ENCODE results near the gene ZNF862.

The ZNF862 gene

DNA sequence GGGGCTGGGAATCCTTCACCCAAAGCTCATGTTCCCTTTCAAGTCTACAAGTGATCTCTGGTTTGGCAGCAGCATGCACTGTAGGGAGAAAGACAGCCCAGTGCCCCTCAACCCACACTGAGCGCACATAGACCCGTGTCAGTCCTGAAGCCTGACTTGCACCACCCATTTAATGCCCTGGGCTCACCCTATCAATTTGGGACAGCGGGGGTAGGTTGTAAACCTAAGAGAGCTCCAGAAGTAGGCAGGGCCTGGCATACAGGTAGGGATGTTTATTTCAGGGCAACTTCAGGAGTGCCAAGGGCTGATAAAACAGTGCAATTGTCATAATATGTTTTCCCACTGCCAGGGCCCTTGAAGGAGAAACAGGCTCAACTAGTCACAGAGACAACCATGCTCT is 32.1 kb downstream of the ZNF862 start:
- DNase-seq (ENCODE audit: low spot score): no peak
- in situ Hi-C loops (cut with MboI; ENCODE audit: low pct_unique_long_range_greater_than_20kb, low sequenced_read_pairs, unreplicated experiment): no loop called here
- TF ChIP-seq, protein P1, sequence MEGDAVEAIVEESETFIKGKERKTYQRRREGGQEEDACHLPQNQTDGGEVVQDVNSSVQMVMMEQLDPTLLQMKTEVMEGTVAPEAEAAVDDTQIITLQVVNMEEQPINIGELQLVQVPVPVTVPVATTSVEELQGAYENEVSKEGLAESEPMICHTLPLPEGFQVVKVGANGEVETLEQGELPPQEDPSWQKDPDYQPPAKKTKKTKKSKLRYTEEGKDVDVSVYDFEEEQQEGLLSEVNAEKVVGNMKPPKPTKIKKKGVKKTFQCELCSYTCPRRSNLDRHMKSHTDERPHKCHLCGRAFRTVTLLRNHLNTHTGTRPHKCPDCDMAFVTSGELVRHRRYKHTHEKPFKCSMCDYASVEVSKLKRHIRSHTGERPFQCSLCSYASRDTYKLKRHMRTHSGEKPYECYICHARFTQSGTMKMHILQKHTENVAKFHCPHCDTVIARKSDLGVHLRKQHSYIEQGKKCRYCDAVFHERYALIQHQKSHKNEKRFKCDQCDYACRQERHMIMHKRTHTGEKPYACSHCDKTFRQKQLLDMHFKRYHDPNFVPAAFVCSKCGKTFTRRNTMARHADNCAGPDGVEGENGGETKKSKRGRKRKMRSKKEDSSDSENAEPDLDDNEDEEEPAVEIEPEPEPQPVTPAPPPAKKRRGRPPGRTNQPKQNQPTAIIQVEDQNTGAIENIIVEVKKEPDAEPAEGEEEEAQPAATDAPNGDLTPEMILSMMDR (IDR thresholded peaks at IDR 0.05; ENCODE audit: extremely low read depth, insufficient read depth, missing control alignments): no peak

- in situ Hi-C loops (cut with MboI; ENCODE audit: low pct_unique_long_range_greater_than_20kb, low sequenced_read_pairs, unreplicated experiment): no loop called here
- no peak for DNase-seq (ENCODE audit: low spot score)
- TF ChIP-seq, protein P1 (IDR thresholded peaks at IDR 0.05; ENCODE audit: extremely low read depth, insufficient read depth, missing control alignments): no peak
These were observed 32.7 kb downstream of the ZNF862 start for GRCh38 chr7:149870701-149871483.

GRCh38 chr7:149871576-149871975 is 33.4 kb downstream of the ZNF862 start:
- TF ChIP-seq, protein P1 (IDR thresholded peaks at IDR 0.05; ENCODE audit: extremely low read depth, insufficient read depth, missing control alignments): no peak
- in situ Hi-C loops (cut with MboI; ENCODE audit: low pct_unique_long_range_greater_than_20kb, low sequenced_read_pairs, unreplicated experiment): no loop called here
- DNase-seq (ENCODE audit: low spot score): peak; percentile 42

- TF ChIP-seq, protein P1 (IDR thresholded peaks at IDR 0.05; ENCODE audit: extremely low read depth, insufficient read depth, missing control alignments): no peak
- in situ Hi-C loops (cut with MboI; ENCODE audit: low pct_unique_long_range_greater_than_20kb, low sequenced_read_pairs, unreplicated experiment): no loop called here
- DNase-seq (ENCODE audit: low spot score): peak; percentile 64
These were observed 34.4 kb downstream of the ZNF862 start for GRCh38 chr7:149872419-149873073.

DNA sequence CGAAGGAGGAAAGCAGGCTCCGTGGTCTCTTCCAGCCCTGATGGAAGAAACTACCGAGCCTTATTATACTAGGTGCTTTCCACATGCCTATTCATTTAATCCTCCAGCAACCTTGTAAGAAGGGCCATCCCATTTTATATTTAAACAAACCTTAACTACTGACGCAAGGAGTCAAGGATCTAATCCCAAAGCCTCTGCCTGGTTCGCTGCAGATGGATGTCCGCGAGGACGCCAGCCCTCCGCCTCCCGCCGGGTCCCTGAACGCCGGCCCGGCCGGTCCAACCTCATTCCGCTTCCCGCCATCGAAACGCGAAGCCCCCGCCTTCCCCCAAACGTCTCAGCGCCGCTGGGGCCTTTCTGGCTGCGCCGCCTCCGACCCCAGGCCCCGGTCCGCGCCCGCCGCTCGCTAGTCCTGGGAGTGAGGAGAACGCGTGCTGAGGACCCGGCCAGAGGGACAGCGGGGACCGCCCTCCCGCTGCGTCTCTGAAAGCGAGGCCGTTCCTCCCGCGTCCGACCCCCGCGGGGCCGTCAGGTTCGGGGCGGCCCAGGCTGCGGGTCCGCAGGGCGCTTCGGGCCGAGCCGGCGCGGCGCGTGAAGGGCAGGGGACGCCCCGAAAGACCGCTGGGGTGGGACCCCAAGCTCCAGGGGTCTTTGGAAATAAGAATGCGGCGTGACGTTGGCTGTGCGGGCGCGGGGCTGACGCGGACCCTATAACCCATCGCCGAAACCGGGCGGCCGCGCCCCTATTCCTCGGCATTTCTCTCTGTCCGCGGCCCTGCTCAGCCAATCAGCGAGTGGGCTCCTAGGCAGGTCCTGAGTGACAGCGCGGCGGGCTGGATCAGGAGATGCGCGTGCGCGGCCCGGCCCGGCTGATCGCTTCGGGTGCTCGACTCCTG is 35.1 kb downstream of the ZNF862 start, which contains the start of gene ATP6V0E2:
ATP6V0E2 (plus strand) TSS at position 896 of the 896 bp plus-strand sequence. CDS start 97 bp downstream, outside the sequence.
- TF ChIP-seq, protein P1 (IDR thresholded peaks at IDR 0.05; ENCODE audit: extremely low read depth, insufficient read depth, missing control alignments): no peak
- DNase-seq (ENCODE audit: low spot score): peak; percentile 100
- in situ Hi-C loops (cut with MboI; ENCODE audit: low pct_unique_long_range_greater_than_20kb, low sequenced_read_pairs, unreplicated experiment): no loop called here

- TF ChIP-seq, protein P1 (IDR thresholded peaks at IDR 0.05; ENCODE audit: extremely low read depth, insufficient read depth, missing control alignments): no peak
- in situ Hi-C loops (cut with MboI; ENCODE audit: low pct_unique_long_range_greater_than_20kb, low sequenced_read_pairs, unreplicated experiment): no loop called here
- no peak for DNase-seq (ENCODE audit: low spot score)
These were observed 35.9 kb downstream of the ZNF862 start for GRCh38 chr7:149873970-149874643.
